Measurements from ENCODE around the gene CHGA. TPM values are rescaled to one million over a fixed set of nuclear protein-coding genes. Genes with fewer than 3 reads are reported as not detected.

Gene CHGA
- total RNA-seq, 1 experiment from 2014 or later: not detected

- Histone ChIP-seq H2AFZ (ENCODE audit: low read depth, low read length, poor library complexity, severe bottlenecking) (no peak overlapping the region), H3K79me2 (ENCODE audit: insufficient read depth, low read length) (no peaks in the 10 kb centered on the region), H3K4me1 (ENCODE audit: control insufficient read depth in 1 of 2, insufficient read depth in 2 of 2, low read length in 2 of 2) (peaks cover 11 to 18% of the 10 kb centered on the region in 2 experiments), H4K20me1 (ENCODE audit: insufficient read depth) (no peaks in the 10 kb centered on the region), H3K27ac (ENCODE audit: low read depth, low read length) (no peak overlapping the region), H3K9ac (ENCODE audit: low read length) (no peak overlapping the region), H3K4me3 (replicated peaks in 1 of 2; ENCODE audit: low read depth in 1 of 2, low read length in 2 of 2) (no peak overlapping the region), H3K4me2 (ENCODE audit: low read length) (peak overlapping the region; percentile 57; the same call in 1 of the 2 replicates), H3K9me3 (ENCODE audit: control insufficient read depth in 1 of 2, insufficient read depth in 1 of 2, low read depth in 1 of 2, low read length in 2 of 2) (no peaks in the 10 kb centered on the region), H3K27me3 (ENCODE audit: insufficient read depth, low read length) (no peaks in the 10 kb centered on the region), H3K36me3 (ENCODE audit: control insufficient read depth in 1 of 2, insufficient read depth in 2 of 2, low read length in 2 of 2) (no peaks in the 10 kb centered on the region; a peak in 1 of 4 replicates), H3K9me2 (ENCODE audit: insufficient read depth) (no peaks in the 10 kb centered on the region)
- CTCF ChIA-PET: no interaction called here
- TF ChIP-seq EZH2 (IDR thresholded peaks at IDR 0.05) (no peak), TCF7L2 (IDR thresholded peaks at IDR 0.05; ENCODE audit: borderline replicate concordance, extremely low read depth, insufficient read depth, insufficient read length) (no peak), ZFX (IDR thresholded peaks at IDR 0.05) (no peak), CEBPB (IDR thresholded peaks at IDR 0.05; ENCODE audit: low read depth) (no peak), ELF1 (IDR thresholded peaks at IDR 0.05; ENCODE audit: borderline replicate concordance, low read depth) (no peak), EZH2phosphoT487 (IDR thresholded peaks at IDR 0.05; ENCODE audit: borderline replicate concordance) (no peak), SP1 (IDR thresholded peaks at IDR 0.05; ENCODE audit: low read depth) (no peak), ZNF274 (IDR thresholded peaks at IDR 0.05; ENCODE audit: low read depth, low read length) (no peak), JUND (IDR thresholded peaks at IDR 0.05) (no peak), ZBTB33 (IDR thresholded peaks at IDR 0.05; ENCODE audit: extremely low read depth, insufficient replicate concordance, low read length) (no peak), CBX3 (IDR thresholded peaks at IDR 0.05; ENCODE audit: low read depth) (no peak)
- RAD21 ChIA-PET (ENCODE audit: low non-redundant PET in 1 of 2, low total read pairs in 2 of 2, uncharacterized antibody in 2 of 2, unreplicated experiment in 2 of 2): interaction anchor here in 1 of 2 experiments (1.2 kb wide), 1 partner anchor 273 kb away, joined by 3 read pairs; no protein-coding TSS in a partner anchor
- intact Hi-C loops (cut with micrococcal nuclease): no loop called here
- no TSS peak for BruUV-seq (replicated peaks)
- no peak for ATAC-seq
- DNase-seq (ENCODE audit: low read depth, low spot score): no peak
- POLR2A ChIA-PET: no interaction called here
Measured at GRCh38 chr14:92945544-92945943, 22.6 kb downstream of the CHGA start.

Data from HCT116 (cell line).